ENCODE data around the gene IDH2. TPM values are rescaled to one million over a fixed set of nuclear protein-coding genes. Genes with fewer than 3 reads are reported as not detected.

The IDH2 gene
- total and polyA plus RNA-seq, 2 donors (not counting 3 experiments of a cell fraction or from before 2014, with no cell fraction given), result 123 to 127 TPM

DNA sequence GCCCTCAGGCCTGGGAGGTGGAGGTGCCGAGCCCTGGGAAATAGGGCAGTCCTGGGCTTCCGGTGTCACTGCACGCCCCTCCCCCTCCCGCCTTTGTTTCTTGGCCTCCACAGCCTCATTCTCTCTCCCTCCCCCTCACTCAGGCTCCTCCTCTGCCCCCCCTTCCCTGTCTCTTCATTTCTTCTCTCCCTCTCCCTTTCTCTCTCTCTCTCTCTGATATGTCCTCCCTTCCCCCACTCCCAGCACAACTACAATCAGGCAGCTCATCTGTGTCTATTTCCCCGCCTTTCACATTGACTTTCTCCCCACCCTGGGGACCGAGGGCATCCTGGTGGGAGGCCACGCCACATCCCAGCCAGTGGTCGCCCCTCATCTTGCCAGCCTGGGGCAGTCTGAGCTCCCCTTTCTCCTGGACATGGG lies 40.2 kb downstream of the IDH2 start:
- H3K27ac ChIP-seq (ENCODE audit: insufficient read depth, low read depth, low read length), result no peak overlapping the region
- CTCF ChIA-PET, result interaction anchor here (1.6 kb wide), 1 partner anchor 12 kb away, joined by 3 read pairs; no protein-coding TSS in a partner anchor

More for the DNA sequence above, 40.2 kb downstream of the IDH2 start:
- no peak for DNase-seq (ENCODE audit: low read depth, low spot score)
- H3K27me3 ChIP-seq (ENCODE audit: control insufficient read depth in 2 of 2, insufficient read depth in 2 of 2, low read length in 2 of 2), result no peaks in the 10 kb centered on the region
- no peaks in the 10 kb centered on the region for H3K36me3 ChIP-seq (ENCODE audit: control insufficient read depth in 2 of 2, extremely low read depth in 1 of 2, insufficient read depth in 2 of 2, low read length in 2 of 2)
- H3K4me1 ChIP-seq (ENCODE audit: control insufficient read depth, extremely low read depth, insufficient read depth, low read length), result peaks cover 28% of the 10 kb centered on the region
- H3K4me3 ChIP-seq (replicated peaks in 1 of 3; ENCODE audit: insufficient read depth in 1 of 3, low read depth in 1 of 3, low read length in 3 of 3), result no peak overlapping the region
- TF ChIP-seq GATA2 (IDR thresholded peaks at IDR 0.05; ENCODE audit: insufficient read depth, insufficient read length, low read depth, low read length) (no peak), FOS (IDR thresholded peaks at IDR 0.05; ENCODE audit: borderline replicate concordance, insufficient read depth, low read length) (no peak), JUN (IDR thresholded peaks at IDR 0.05; ENCODE audit: borderline replicate concordance, insufficient read depth, insufficient read length, low read depth) (no peak), POLR2A (IDR thresholded peaks at IDR 0.05; ENCODE audit: low read depth, low read length) (no peak), EZH2 (IDR thresholded peaks at IDR 0.05; ENCODE audit: borderline replicate concordance, low read depth, low read length, severe bottlenecking) (no peak), POLR2AphosphoS5 (IDR thresholded peaks at IDR 0.05; ENCODE audit: insufficient read depth, low read depth, low read length) (no peak), MYC (IDR thresholded peaks at IDR 0.05; ENCODE audit: low read depth, low read length) (no peak)
- TF ChIP-seq, protein P1, sequence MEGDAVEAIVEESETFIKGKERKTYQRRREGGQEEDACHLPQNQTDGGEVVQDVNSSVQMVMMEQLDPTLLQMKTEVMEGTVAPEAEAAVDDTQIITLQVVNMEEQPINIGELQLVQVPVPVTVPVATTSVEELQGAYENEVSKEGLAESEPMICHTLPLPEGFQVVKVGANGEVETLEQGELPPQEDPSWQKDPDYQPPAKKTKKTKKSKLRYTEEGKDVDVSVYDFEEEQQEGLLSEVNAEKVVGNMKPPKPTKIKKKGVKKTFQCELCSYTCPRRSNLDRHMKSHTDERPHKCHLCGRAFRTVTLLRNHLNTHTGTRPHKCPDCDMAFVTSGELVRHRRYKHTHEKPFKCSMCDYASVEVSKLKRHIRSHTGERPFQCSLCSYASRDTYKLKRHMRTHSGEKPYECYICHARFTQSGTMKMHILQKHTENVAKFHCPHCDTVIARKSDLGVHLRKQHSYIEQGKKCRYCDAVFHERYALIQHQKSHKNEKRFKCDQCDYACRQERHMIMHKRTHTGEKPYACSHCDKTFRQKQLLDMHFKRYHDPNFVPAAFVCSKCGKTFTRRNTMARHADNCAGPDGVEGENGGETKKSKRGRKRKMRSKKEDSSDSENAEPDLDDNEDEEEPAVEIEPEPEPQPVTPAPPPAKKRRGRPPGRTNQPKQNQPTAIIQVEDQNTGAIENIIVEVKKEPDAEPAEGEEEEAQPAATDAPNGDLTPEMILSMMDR (IDR thresholded peaks at IDR 0.05; ENCODE audit: extremely low read depth in 1 of 2, insufficient read depth in 1 of 2, low read depth in 1 of 2, low read length in 2 of 2), result no peak
- TF ChIP-seq, protein P2, sequence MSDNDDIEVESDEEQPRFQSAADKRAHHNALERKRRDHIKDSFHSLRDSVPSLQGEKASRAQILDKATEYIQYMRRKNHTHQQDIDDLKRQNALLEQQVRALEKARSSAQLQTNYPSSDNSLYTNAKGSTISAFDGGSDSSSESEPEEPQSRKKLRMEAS (IDR thresholded peaks at IDR 0.05; ENCODE audit: insufficient read depth, insufficient read length), result no peak
- dilution Hi-C loops (cut with MboI; ENCODE audit: extremely low pct_ligation_motif_present, low sequenced_read_pairs), result no loop called here
- no peak for FAIRE-seq
- no peaks in the 10 kb centered on the region for H3K9me1 ChIP-seq (replicated peaks; ENCODE audit: control insufficient read depth, extremely low read depth, insufficient read depth, low read length)
- intact Hi-C loops (cut with micrococcal nuclease), result no loop called here
- H4K20me1 ChIP-seq (replicated peaks; ENCODE audit: control insufficient read depth, extremely low read depth, insufficient read depth, low read length), result no peaks in the 10 kb centered on the region
- H3K9ac ChIP-seq (replicated peaks; ENCODE audit: extremely low read depth, insufficient read depth, low read length), result no peak overlapping the region
- peaks cover 7% of the 10 kb centered on the region for H3K79me2 ChIP-seq (ENCODE audit: control insufficient read depth, insufficient read depth, low read length)
- no peaks in the 10 kb centered on the region for H3K9me3 ChIP-seq (replicated peaks; ENCODE audit: control insufficient read depth, insufficient read depth, low read length)
- no peak overlapping the region for H3K4me2 ChIP-seq (ENCODE audit: insufficient read depth, low read length)
- POLR2A ChIA-PET, result no interaction called here
- H2AFZ ChIP-seq (ENCODE audit: low read depth, low read length), result no peak overlapping the region
- no TSS peak for BruUV-seq (replicated peaks)

Data from endothelial cell of umbilical vein (primary cell).